H1 (cell line): Measurements from ENCODE around the gene DNM2. TPM values are rescaled to one million over a fixed set of nuclear protein-coding genes. Genes with fewer than 3 reads are reported as not detected.
A peak's percentile ranks its signal among the peaks of the same experiment; 100 is the strongest.

ENCODE experiments used
- BRCA1 ChIP-seq: IDR thresholded peaks from 2 replicates; pipeline ENCODE4 v1.6.1; 2012; ENCODE audit warnings: low read depth, low read length, improper control_type of control experiment
- CREB1 ChIP-seq: IDR thresholded peaks from 2 replicates; pipeline ENCODE4 v1.6.1; 2012; ENCODE audit warnings: inconsistent platforms
- CTCF ChIP-seq, 3 experiments: IDR thresholded peaks; 1 replicate in 2 of 3; 2 replicates in 1 of 3; pipeline versions ENCODE4 v1.5.1 to v1.6.1; 2011; ENCODE audit warnings: low read length in 3 of 3, mild to moderate bottlenecking in 3 of 3, inconsistent platforms in 2 of 3, low read depth in 1 of 3, moderate library complexity in 1 of 3; ENCODE audit not compliant: insufficient read depth in 1 of 3; ENCODE audit errors: control extremely low read depth in 1 of 3
- E2F6 ChIP-seq: IDR thresholded peaks from 2 replicates; pipeline ENCODE4 v1.6.1; 2012; ENCODE audit warnings: inconsistent platforms
- EGR1 ChIP-seq: IDR thresholded peaks from 2 replicates; pipeline ENCODE4 v1.6.1; 2011; ENCODE audit warnings: low read depth, low read length, borderline replicate concordance
- EP300 ChIP-seq, 2 experiments: IDR thresholded peaks; 1 replicate in 1 of 2; 2 replicates in 1 of 2; pipeline ENCODE4 v1.6.1; 2011 to 2012; ENCODE audit warnings: low read depth in 2 of 2, low read length in 2 of 2, mild to moderate bottlenecking in 2 of 2, borderline replicate concordance in 1 of 2, inconsistent platforms in 1 of 2, moderate library complexity in 1 of 2
- FOSL1 ChIP-seq: IDR thresholded peaks from 2 replicates; pipeline ENCODE4 v1.6.1; 2011; ENCODE audit warnings: mild to moderate bottlenecking, low read depth, low read length, moderate library complexity; ENCODE audit not compliant: insufficient read depth
- JUN ChIP-seq: IDR thresholded peaks from 2 replicates; pipeline ENCODE4 v1.6.1; 2011; ENCODE audit warnings: low read depth, mild to moderate bottlenecking, improper control_type of control experiment, low read length
- KDM5A ChIP-seq: fragments of 200-600 bp; IDR thresholded peaks from 2 replicates; pipeline ENCODE4 v1.7.1; 2012; ENCODE audit warnings: mild to moderate bottlenecking, low read length, inconsistent platforms, mixed read lengths
- NRF1 ChIP-seq: IDR thresholded peaks from 2 replicates; pipeline ENCODE4 v1.6.1; 2011; ENCODE audit warnings: mild to moderate bottlenecking, low read depth, low read length, improper control_type of control experiment
- POLR2AphosphoS5 ChIP-seq: IDR thresholded peaks from 2 replicates; pipeline ENCODE4 v1.6.1; 2011; ENCODE audit warnings: low read depth, low read length
- RNF2 ChIP-seq: fragments of 200-900, 300-1000 bp; sonication (generic); IDR thresholded peaks from 2 replicates; pipeline ENCODE4 v1.7.1; 2016; ENCODE audit warnings: borderline replicate concordance, low read depth, mild to moderate bottlenecking, antibody characterized with exemption, low read length; ENCODE audit not compliant: poor library complexity, severe bottlenecking; ENCODE audit errors: missing control alignments
- RXRA ChIP-seq: IDR thresholded peaks from 2 replicates; pipeline ENCODE4 v1.6.1; 2011; ENCODE audit warnings: low read depth, mild to moderate bottlenecking, low read length, moderate library complexity; ENCODE audit not compliant: insufficient read depth
- SAP30 ChIP-seq: fragments of 300-600 bp; sonication (generic); IDR thresholded peaks from 2 replicates; pipeline ENCODE4 v1.7.1; 2012; ENCODE audit warnings: low read length, moderate library complexity, mild to moderate bottlenecking, inconsistent platforms; ENCODE audit not compliant: insufficient read depth, insufficient replicate concordance
- SP2 ChIP-seq: IDR thresholded peaks from 2 replicates; pipeline ENCODE4 v1.6.1; 2012; ENCODE audit warnings: mild to moderate bottlenecking, low read length, inconsistent platforms
- ZNF274 ChIP-seq: IDR thresholded peaks from 2 replicates; pipeline ENCODE4 v1.7.0; 2012; ENCODE audit warnings: low read length, borderline replicate concordance; ENCODE audit errors: extremely low read depth
- polyA plus RNA-seq, 7 experiments: library from polyadenylated mRNA; depleted of rRNA in 3 of 7; stranded (reverse) in 5 of 7; unstranded in 2 of 7; fragments of >200 nt in 5 of 7; fragments of 200-250 nt in 2 of 7; gene quantifications; 1 replicate in 5 of 7; 2 replicates in 1 of 7; 4 replicates in 1 of 7; pipeline versions ENCODE4 v1.2.1 to v1.2.3, GENCODE V29; 2011 to 2013; ENCODE audit warnings: missing spikeins in 2 of 7, mixed read lengths in 2 of 7
- total RNA-seq: library from RNA; stranded (reverse); fragmentation: NEBNext Ultra II Directional; extraction: Animal tissue kit (Norgen Biotek cat#: 25700); gene quantifications from 2 replicates; pipeline ENCODE4 v1.2.1, GENCODE V29; 2021
- TF ChIP-seq, protein P1 (sequence below): IDR thresholded peaks from 2 replicates; pipeline ENCODE4 v1.6.1; 2011; ENCODE audit warnings: low read length, improper control_type of control experiment

The DNM2 gene
- total and polyA plus RNA-seq, 2 of the 8 experiments (the other 6 are each of a cell fraction or from before 2014, with no cell fraction given): 61.9 to 120 TPM

DNA sequence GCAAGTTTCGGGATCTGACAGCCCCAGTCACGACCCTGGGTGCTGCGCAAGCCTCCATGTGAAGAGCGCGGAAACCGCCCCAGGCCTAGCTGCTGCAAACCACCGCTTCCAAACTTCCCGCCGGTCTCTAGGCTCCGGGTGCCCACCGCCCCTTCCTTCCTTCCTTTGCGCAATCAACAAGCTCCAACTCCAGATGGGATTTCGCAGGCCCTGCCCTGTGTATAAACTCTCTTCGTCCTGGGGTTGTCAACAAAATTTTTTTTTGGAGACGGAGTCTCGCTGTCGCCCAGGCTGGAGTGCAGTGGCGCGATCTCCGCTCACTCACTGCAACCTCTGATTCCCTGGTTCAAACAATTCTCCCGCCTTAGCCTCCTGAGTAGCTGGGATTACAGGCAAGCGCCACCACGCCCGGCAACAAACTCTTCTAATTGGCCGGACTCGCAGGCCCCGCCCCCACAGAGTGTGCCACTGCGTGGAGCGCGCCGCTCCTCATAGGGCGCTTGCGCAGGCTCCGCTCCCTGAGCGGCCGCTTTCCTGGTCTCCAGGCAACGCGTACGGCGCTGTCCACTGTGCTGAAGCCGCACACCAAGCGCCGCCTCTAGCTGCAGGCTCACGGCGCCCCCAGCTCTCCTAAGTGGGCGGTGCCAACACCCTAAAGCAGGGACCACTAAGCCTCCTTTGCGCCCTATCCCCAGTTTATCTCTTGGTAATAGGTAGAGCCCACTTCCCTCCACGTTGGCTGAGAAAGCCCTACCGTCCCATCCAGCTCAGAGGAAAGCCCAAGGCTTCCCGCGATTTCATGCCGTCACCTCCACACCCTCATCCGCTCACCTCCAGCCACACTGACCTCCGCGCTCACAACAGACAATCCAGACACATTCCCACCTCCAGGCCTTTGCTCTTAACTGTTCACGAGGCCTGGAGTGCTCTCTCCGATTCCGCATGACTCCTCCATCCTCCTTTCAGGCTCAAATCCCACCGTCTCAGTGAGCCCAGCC, 22.2 kb upstream of the DNM2 start (continued):
- TF ChIP-seq BRCA1 (no peak), ZNF274 (no peak), RNF2 (no peak), RXRA (no peak), KDM5A (no peak), NRF1 (peak; percentile 88), CREB1 (peak; percentile 37; the same call in 1 of the 2 replicates), EP300 (IDR thresholded peaks at IDR 0.05; ENCODE audit: borderline replicate concordance in 1 of 2, low read depth in 2 of 2, low read length in 2 of 2) (peak in 1 of 2 experiments; percentile 18; a peak in 1 of 3 replicates), CTCF (IDR thresholded peaks at IDR 0.05; ENCODE audit: control extremely low read depth in 1 of 3, insufficient read depth in 1 of 3, low read depth in 1 of 3, low read length in 3 of 3) (0 out of 4 replicates have a peak, but pooled peaks of 1 of the 3 experiments have one; percentile 4), EGR1 (no peak), E2F6 (no peak), SAP30 (peak; percentile 62), SP2 (no peak), POLR2AphosphoS5 (0 out of 2 replicates have a peak, but pooled peaks have one; percentile 33), FOSL1 (no peak), JUN (no peak)
- TF ChIP-seq, protein P1, sequence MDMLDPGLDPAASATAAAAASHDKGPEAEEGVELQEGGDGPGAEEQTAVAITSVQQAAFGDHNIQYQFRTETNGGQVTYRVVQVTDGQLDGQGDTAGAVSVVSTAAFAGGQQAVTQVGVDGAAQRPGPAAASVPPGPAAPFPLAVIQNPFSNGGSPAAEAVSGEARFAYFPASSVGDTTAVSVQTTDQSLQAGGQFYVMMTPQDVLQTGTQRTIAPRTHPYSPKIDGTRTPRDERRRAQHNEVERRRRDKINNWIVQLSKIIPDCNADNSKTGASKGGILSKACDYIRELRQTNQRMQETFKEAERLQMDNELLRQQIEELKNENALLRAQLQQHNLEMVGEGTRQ: peak; percentile 16; the same call in 1 of the 2 replicates
